ENCODE data around the gene SLCO2B1. TPM values are rescaled to one million over a fixed set of nuclear protein-coding genes. Genes with fewer than 3 reads are reported as not detected.
A peak's percentile ranks its signal among the peaks of the same experiment; 100 is the strongest.

SLCO2B1 gene
- total RNA-seq, 1 experiment from 2014 or later, result not detected

GRCh38 chr11:75193711-75194110 is 42.8 kb downstream of the SLCO2B1 start:
- no peak for DNase-seq (ENCODE audit: low spot score)

DNA sequence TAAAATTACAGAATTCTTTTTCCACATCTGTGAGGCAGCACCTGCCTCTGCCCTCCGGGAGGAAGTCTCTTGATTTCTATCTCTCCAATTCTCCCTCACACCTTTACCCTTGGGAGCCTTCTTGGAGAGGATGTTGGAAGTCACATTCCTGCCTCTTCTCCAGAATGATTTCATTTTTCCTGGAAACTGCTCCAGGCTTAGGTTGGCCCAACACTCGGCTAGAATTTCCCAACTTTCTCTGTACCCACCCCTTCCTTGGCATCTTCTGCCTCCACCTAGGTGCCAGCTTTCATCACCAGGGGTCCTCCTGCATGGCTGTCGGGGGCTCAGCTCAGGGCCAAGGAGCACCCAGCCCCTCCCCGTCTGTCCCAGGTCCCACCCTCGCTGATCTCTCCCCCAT is 43.2 kb downstream of the SLCO2B1 start:
- DNase-seq (ENCODE audit: low spot score), result no peak

GRCh38 chr11:75195167-75195962 is 44.5 kb downstream of the SLCO2B1 start:
- DNase-seq (ENCODE audit: low spot score), result no peak

DNA sequence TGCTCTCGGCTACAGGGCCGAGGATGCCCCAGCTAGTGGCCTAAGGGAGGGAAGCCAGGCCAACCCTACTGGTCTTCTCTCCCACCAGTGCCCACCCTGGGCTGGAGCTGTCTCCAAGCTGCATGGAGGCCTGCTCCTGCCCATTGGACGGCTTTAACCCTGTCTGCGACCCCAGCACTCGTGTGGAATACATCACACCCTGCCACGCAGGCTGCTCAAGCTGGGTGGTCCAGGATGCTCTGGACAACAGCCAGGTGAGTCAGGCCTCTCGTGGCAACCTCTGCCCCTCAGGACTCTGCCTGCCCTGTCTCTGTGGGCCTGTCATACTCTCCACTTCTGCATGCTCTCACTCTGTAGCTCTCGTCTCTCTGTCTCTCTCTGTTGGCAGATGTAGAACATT is 45.5 kb downstream of the SLCO2B1 start:
- DNase-seq (ENCODE audit: low spot score), result no peak

- no peak for DNase-seq (ENCODE audit: low spot score)
These were observed 46.8 kb downstream of the SLCO2B1 start for GRCh38 chr11:75197512-75198277.

- no peak for DNase-seq (ENCODE audit: low spot score)
These were observed 47.5 kb downstream of the SLCO2B1 start for GRCh38 chr11:75198278-75198973.

- no peak for DNase-seq (ENCODE audit: low spot score)
These were observed 48.6 kb downstream of the SLCO2B1 start for GRCh38 chr11:75199412-75199955.

GRCh38 chr11:75200051-75200450 is 49.1 kb downstream of the SLCO2B1 start:
- DNase-seq (ENCODE audit: low spot score), result no peak

DNA sequence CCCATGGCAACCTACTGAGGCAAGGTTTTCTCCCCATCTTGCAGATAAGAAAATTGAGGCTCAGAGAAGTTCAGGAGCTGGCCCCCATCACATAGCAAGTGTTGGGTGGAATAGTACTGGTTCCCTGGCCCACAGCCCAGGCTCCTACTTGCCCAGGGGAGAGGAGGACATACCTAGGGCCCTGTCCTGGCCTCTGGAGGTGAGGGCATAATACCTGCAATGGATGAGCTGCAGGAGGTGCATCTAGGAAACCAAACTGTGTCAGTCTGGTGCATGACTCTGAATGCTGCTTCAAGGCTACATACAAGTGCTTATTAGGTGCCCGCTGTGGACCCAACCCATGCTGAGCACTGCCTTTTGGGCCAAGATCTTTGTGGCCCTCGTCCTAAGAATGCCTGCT is 49.6 kb downstream of the SLCO2B1 start:
- no peak for DNase-seq (ENCODE audit: low spot score)

DNA sequence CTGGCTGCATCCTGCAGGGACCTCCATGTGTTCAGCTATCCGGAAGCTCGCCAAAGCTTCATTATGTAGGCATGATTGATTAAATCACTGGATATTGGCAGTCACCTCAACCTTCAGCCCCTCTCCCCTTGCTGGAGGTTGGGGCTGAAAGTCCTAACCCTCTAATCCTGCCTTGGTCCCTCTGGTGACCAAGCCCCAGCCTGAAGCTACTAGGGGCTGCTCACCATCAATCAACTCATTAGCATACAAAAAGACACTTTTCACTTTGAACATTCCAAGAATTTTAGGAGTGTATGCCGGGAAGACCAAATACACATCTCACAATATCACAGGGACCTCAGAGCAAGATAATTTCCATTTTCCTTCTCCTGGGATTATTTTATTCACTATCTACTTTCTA is 50.9 kb downstream of the SLCO2B1 start:
- no peak for DNase-seq (ENCODE audit: low spot score)

DNA sequence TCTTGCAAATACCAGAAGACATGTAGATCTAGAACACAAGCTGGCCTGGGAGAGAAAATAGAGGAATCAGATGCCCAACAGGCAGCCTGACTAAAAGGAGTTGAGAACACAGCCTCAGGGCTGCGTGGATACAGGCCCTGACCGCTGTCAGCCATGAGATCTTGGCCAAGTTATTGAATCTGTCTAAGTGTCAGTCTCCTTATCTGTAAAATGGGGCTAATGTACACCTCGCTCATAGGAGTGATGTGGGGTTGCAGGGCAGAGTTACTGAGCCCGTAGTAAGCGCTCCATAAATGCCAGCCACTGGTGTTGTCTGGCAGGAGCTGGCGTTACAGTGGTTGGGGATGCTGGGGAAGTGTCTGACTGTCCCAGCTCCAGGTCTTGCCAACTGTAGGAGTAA is 51.3 kb downstream of the SLCO2B1 start:
- no peak for DNase-seq (ENCODE audit: low spot score)

GRCh38 chr11:75203138-75203537 is 52.2 kb downstream of the SLCO2B1 start:
- no peak for DNase-seq (ENCODE audit: low spot score)

DNA sequence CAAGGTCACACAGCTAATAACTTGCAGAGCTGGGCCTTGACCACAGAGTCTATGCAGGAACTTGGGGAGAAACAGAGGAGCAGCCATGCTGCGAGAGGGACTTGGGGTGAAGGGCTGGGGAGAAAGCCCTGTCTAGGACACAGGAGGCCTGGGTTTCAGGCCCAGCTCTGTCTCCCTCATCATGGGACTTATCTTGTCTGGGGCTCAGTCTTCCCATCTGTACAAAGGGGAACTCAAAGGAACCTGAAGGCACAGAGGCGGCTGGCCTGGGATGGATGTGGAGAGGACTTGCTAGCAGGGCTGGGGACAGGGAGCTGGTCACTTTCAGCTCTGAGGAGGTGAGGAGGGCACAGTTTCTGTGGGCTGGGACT is 52.7 kb downstream of the SLCO2B1 start:
- no peak for DNase-seq (ENCODE audit: low spot score)

GRCh38 chr11:75204012-75204674 is 53.2 kb downstream of the SLCO2B1 start:
- DNase-seq (ENCODE audit: low spot score), result no peak

- peak; percentile 75 for DNase-seq (ENCODE audit: low spot score)
These were observed 54.0 kb downstream of the SLCO2B1 start for GRCh38 chr11:75204685-75205563.

DNA sequence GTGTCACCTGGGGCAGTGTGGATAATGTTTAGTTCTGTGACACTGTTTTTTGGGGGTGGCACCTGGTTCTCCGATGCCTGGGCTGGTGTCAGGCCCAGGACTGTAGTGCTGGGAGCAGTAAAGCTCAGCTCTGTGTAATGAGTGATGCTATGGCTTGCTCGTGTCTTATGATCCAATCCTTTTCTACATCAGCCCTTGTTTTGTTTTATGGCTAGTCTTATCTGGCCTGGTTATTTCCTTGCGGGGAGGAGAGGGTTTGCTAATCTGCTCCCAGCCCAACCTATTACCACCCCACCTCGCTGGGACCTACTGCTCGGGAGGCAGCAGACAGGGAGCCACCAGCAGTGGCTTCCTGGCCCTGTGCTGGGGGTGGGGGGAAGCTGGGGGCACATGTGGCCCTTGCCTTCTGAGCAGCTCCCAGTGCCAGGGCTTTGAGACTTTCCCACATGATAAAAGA is 54.7 kb downstream of the SLCO2B1 start:
- DNase-seq (ENCODE audit: low spot score), result no peak

DNA sequence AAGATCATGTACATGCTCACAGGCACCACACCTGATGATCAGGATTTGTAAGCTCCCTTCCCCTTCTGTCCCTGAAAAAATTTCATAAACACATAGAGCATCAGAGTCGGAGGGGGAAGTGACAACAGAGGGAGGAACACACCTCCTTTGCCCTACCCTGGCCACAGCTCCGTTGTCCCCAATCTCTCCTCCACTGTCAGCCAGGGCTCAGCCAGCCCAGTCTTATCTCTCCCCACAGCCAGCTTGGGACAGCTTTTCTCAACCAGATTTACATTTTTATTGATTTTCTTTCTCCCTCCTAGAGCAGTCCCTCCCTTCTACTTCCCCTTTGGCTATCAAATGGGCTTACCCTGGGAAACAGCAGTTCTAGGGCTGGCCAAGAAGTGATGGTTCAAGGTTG is 57.5 kb downstream of the SLCO2B1 start:
- DNase-seq (ENCODE audit: low spot score), result no peak

DNA sequence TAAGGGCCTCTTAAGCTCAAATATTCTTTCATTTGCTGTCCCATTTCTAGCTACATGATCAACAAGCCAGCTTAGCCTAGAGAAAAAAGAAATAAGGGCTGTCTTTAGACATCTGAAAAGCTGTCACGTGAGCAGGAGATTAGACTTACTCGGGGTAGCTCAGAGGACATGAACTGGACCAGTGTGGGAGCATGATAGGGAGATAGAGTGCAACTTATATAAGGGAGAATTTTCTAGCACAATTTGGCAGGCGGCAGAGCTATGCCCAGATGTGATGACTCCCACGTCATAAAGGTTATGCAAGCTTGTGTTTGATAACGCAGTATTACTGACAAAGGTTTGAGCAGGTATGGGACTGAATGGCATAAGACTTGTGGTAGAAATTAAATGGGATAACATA is 61.5 kb downstream of the SLCO2B1 start:
- DNase-seq (ENCODE audit: low spot score), result no peak

DNA sequence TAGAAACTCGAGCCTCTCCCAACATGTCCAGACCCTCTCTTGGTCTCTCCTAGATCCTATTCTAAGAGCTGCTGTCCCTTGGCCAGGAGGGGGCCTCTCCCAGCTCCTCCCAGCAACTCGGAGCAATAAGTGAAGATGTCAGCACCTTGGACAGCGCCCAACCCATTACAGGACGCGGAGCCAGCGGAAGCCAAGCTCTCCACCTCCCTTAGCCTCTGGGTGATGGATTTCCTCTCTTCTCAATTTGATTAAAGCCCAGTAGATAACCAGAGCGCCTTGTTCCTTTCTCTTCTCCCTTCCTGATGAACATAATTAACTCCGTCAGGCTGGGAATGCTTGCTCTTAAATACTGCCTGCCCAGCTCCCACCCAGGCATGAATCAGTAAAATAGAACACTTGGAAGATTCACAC is 63.5 kb downstream of the SLCO2B1 start:
- DNase-seq (ENCODE audit: low spot score), result peak; percentile 61

DNA sequence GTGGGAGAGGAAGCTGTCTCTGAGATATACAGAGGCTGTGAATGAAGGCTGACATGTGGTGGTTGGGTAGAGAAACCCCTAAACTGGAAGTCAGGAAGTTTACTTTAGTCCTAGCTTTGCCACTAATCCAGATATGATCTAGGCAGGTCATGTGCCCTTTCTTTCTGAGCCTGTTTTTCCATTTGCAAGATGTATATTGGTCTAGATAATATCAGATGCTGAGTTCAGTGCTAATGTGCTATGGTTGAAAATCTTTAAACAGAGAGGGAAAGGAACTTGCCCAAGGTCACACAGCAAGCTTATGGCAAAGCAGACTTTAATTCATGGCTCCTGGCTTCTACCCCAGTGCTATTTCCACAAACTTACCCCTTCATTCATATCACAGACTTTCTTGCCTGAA is 63.9 kb downstream of the SLCO2B1 start:
- no peak for DNase-seq (ENCODE audit: low spot score)

DNA sequence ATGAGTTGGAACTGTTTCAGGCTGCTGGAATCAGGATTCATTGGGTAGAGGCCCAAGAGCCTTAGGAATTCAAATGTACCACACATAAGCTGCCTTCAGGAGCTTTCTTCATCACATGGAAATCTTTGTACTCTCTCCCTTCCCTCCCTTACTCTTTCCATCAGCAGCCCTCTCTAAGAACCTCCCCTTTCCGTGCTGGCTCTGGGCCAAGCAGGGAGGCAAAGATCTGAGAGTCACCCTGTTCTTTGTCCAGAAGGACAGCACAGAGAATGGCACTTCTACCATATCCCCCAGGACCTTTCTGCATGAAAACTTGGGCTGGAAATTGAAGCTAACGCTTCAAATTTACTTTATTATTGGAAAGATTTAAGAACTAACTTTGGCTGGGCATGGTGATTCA is 69.0 kb downstream of the SLCO2B1 start:
- DNase-seq (ENCODE audit: low spot score), result no peak
